C4-2B (cell line): Measurements from ENCODE around the gene DUSP10.

ENCODE experiments used
- ZFX ChIP-seq: fragments of 450-650 bp; IDR thresholded peaks from 2 replicates; pipeline ENCODE4 v1.6.1; 2017
- TF ChIP-seq, protein P1 (sequence below): fragments of 450-650 bp; conservative IDR thresholded peaks from 2 replicates; pipeline ENCODE4 v1.5.1; 2017; ENCODE audit warnings: mild to moderate bottlenecking

GRCh38 chr1:221724931-221725605 is 16.8 kb downstream of the DUSP10 start:
- TF ChIP-seq, protein P1, sequence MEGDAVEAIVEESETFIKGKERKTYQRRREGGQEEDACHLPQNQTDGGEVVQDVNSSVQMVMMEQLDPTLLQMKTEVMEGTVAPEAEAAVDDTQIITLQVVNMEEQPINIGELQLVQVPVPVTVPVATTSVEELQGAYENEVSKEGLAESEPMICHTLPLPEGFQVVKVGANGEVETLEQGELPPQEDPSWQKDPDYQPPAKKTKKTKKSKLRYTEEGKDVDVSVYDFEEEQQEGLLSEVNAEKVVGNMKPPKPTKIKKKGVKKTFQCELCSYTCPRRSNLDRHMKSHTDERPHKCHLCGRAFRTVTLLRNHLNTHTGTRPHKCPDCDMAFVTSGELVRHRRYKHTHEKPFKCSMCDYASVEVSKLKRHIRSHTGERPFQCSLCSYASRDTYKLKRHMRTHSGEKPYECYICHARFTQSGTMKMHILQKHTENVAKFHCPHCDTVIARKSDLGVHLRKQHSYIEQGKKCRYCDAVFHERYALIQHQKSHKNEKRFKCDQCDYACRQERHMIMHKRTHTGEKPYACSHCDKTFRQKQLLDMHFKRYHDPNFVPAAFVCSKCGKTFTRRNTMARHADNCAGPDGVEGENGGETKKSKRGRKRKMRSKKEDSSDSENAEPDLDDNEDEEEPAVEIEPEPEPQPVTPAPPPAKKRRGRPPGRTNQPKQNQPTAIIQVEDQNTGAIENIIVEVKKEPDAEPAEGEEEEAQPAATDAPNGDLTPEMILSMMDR: no peak
- no peak for TF ChIP-seq ZFX
